CD4-positive, alpha-beta T cell (primary cell): ENCODE data around the gene TMEM203. TPM values are rescaled to one million over a fixed set of nuclear protein-coding genes. Genes with fewer than 3 reads are reported as not detected.
A peak's percentile ranks its signal among the peaks of the same experiment; 100 is the strongest.

Experiments
- ATAC-seq: fragments of 200-7000 bp; cut with Tn5 transposase; one replicate; pipeline ENCODE4 v1.10.0; 2022; ENCODE audit warnings: mild to moderate bottlenecking; ENCODE audit not compliant: poor library complexity
- CTCF ChIA-PET: fragments of 350-600 bp; sonication (Branson Sonifier 250); formaldehyde crosslinking; loops from one replicate; lab custom pipeline; 2021; ENCODE audit warnings: antibody characterized with exemption, inconsistent platforms; lab: Charles Lee
- POLR2A ChIA-PET: fragments of 350-600 bp; sonication (Branson Sonifier 250); formaldehyde crosslinking; loops from one replicate; lab custom pipeline; 2021; ENCODE audit warnings: antibody characterized with exemption, inconsistent platforms; lab: Charles Lee
- DNase-seq, 14 experiments: peaks; one replicate each; pipeline ENCODE4 v3.0.0-alpha.2; 2013 to 2020; ENCODE audit warnings: mixed read lengths in 2 of 14
- H3K27ac ChIP-seq, 2 donors: one replicate each; pipeline versions ENCODE4 v1.5.1 to v1.7.0; 2013; ENCODE audit warnings: low read length in 2 of 2, low read depth in 1 of 2, mild to moderate bottlenecking in 1 of 2
- H3K27me3 ChIP-seq, 2 experiments: 1 replicate in 1 of 2; 2 replicates in 1 of 2; pipeline versions ENCODE4 v1.6.1 to v1.7.0; 2013; ENCODE audit warnings: low read length in 2 of 2, control low read depth in 1 of 2, mild to moderate bottlenecking in 1 of 2, moderate library complexity in 1 of 2; ENCODE audit not compliant: insufficient read depth in 2 of 2, control insufficient read depth in 1 of 2
- H3K36me3 ChIP-seq: one replicate; pipeline ENCODE4 v1.6.1; 2013; ENCODE audit warnings: low read length, control low read depth; ENCODE audit not compliant: insufficient read depth
- H3K4me1 ChIP-seq: one replicate; pipeline ENCODE4 v1.6.1; 2013; ENCODE audit warnings: low read length, control low read depth; ENCODE audit not compliant: insufficient read depth
- H3K4me3 ChIP-seq: one replicate; pipeline ENCODE4 v1.5.1; 2013; ENCODE audit warnings: mild to moderate bottlenecking, low read length, moderate library complexity
- H3K9me3 ChIP-seq, 2 experiments: 1 replicate in 1 of 2; 2 replicates in 1 of 2; pipeline versions ENCODE4 v1.6.1 to v1.7.0; 2013; ENCODE audit warnings: low read length in 2 of 2, mild to moderate bottlenecking in 2 of 2, control low read depth in 1 of 2, moderate library complexity in 1 of 2; ENCODE audit not compliant: control insufficient read depth in 1 of 2, insufficient read depth in 1 of 2
- H3K27ac Mint-ChIP-seq: one replicate; pipeline ENCODE4 v1.8.0; 2020; ENCODE audit warnings: mixed read lengths
- H3K27me3 Mint-ChIP-seq: one replicate; pipeline ENCODE4 v1.8.0; 2021; ENCODE audit warnings: mixed read lengths
- H3K36me3 Mint-ChIP-seq: one replicate; pipeline ENCODE4 v1.8.0; 2021; ENCODE audit warnings: low read depth, mixed read lengths
- H3K4me1 Mint-ChIP-seq: one replicate; pipeline ENCODE4 v1.8.0; 2021; ENCODE audit warnings: low read depth, mixed read lengths
- H3K4me3 Mint-ChIP-seq: one replicate; pipeline ENCODE4 v1.8.0; 2020; ENCODE audit warnings: mild to moderate bottlenecking, mixed read lengths
- H3K9me3 Mint-ChIP-seq: one replicate; pipeline ENCODE4 v1.8.0; 2020; ENCODE audit warnings: mixed read lengths
- intact Hi-C, 2 experiments: fragments of 100-400 bp; cut with DNase I in 1 of 2; cut with micrococcal nuclease in 1 of 2; formaldehyde crosslinking; loops; one replicate each; pipeline versions ENCODE4 v1.15.1 to v1.9.0; 2023 to 2025; cut with DNase I, micrococcal nuclease
- total RNA-seq, 174 experiments: library from RNA in 2 of 174; stranded (reverse) in 2 of 174; gene quantifications; one replicate each; pipeline ENCODE4 v1.2.3 and lab custom pipeline; 2021 to 2026
- TF ChIP-seq, protein P1 (sequence below): fragments of 200-600 bp; IDR thresholded peaks from one replicate; pipeline ENCODE4 v1.8.0; 2022; ENCODE audit warnings: antibody characterized with exemption, mild to moderate bottlenecking

Gene TMEM203
- total RNA-seq, 2 experiments from 2014 or later: 18.2 to 18.7 TPM

DNA sequence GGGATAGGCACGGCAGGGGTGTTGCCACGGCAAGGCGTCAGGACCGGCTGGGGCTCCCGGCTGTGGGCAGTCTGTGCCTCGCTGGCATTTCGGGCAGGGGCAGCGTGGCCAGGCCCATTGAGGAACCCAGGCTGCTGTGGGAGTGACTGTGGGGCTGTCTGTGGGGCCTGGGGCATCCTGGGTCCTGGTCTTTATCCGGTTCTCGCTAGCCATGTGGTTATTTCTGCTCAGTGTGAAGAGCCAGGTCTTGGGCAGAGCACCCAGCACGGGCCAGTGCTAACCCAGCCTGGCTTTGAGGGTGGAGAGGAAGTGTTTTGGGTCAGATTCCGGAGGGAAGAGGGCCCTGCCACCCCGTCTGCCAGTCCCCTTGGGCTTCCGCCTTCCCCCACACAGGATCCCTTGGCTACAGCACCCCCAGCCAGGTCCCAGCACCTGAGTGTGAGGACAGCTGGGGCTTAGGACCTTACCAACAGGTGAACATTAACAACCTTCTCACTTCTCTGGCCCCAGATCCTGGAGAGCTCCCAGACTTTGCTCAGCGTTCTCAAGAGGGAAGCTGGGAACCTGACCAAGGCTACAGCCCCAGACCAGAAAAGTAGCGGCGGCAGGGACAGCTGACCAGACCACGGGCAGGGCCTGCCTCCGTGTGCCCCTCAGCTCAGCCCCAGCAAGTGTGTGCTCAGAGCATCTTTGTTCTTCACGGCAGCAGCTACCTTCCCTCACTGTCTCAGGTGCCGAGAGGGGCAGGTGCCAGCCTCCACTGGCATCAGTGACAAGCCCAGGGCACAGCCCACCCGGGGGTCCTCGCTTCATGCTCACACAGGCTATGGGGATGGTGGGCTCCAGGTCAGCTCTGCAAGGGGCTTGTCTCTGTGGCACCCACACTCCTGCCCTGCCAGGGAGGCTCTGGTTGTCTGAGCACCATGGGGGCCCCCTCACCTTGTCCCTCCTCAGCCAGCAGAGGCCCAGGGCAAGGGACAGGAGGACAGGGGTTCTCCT, 15.9 kb downstream of the TMEM203 start:
- Mint-ChIP-seq H3K9me3 (no peaks in the 10 kb centered on the region), H3K4me3 (peak overlapping the region; percentile 94), H3K27ac (peak overlapping the region; percentile 79), H3K36me3 (peaks cover 39% of the 10 kb centered on the region), H3K27me3 (no peaks in the 10 kb centered on the region), H3K4me1 (peaks cover 25% of the 10 kb centered on the region)
- intact Hi-C loops: loop anchor here (1.0 to 5.0 kb wide), 4 partner anchors 9 to 61 kb away; partner anchors contain the start of gene RNF208 (in 1 of the 2)
- no peaks in the 10 kb centered on the region for H3K27me3 ChIP-seq
- DNase-seq (no peak), ATAC-seq (no peak)
- peak overlapping the region; percentile 100 for H3K4me3 ChIP-seq
- TF ChIP-seq, protein P1, sequence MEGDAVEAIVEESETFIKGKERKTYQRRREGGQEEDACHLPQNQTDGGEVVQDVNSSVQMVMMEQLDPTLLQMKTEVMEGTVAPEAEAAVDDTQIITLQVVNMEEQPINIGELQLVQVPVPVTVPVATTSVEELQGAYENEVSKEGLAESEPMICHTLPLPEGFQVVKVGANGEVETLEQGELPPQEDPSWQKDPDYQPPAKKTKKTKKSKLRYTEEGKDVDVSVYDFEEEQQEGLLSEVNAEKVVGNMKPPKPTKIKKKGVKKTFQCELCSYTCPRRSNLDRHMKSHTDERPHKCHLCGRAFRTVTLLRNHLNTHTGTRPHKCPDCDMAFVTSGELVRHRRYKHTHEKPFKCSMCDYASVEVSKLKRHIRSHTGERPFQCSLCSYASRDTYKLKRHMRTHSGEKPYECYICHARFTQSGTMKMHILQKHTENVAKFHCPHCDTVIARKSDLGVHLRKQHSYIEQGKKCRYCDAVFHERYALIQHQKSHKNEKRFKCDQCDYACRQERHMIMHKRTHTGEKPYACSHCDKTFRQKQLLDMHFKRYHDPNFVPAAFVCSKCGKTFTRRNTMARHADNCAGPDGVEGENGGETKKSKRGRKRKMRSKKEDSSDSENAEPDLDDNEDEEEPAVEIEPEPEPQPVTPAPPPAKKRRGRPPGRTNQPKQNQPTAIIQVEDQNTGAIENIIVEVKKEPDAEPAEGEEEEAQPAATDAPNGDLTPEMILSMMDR: no peak
- ChIA-PET CTCF (interaction anchor here (0.7 to 2.8 kb wide), 11 partner anchors 11 to 165 kb away, joined by 3 to 14 read pairs (median 4); partner anchors contain the start of genes RNF224, TPRN and TUBB4B), POLR2A (interaction anchor here (0.9 to 3.5 kb wide), 12 partner anchors 7 to 462 kb away, joined by 3 to 39 read pairs (median 8); partner anchors contain the start of genes MAN1B1, NELFB, RNF208 and TPRN)
- H3K36me3 ChIP-seq: peaks cover 34% of the 10 kb centered on the region
- no peaks in the 10 kb centered on the region for H3K9me3 ChIP-seq
- peaks cover 50% of the 10 kb centered on the region for H3K4me1 ChIP-seq
- H3K27ac ChIP-seq: peak overlapping the region; percentile 85 to 86

DNA sequence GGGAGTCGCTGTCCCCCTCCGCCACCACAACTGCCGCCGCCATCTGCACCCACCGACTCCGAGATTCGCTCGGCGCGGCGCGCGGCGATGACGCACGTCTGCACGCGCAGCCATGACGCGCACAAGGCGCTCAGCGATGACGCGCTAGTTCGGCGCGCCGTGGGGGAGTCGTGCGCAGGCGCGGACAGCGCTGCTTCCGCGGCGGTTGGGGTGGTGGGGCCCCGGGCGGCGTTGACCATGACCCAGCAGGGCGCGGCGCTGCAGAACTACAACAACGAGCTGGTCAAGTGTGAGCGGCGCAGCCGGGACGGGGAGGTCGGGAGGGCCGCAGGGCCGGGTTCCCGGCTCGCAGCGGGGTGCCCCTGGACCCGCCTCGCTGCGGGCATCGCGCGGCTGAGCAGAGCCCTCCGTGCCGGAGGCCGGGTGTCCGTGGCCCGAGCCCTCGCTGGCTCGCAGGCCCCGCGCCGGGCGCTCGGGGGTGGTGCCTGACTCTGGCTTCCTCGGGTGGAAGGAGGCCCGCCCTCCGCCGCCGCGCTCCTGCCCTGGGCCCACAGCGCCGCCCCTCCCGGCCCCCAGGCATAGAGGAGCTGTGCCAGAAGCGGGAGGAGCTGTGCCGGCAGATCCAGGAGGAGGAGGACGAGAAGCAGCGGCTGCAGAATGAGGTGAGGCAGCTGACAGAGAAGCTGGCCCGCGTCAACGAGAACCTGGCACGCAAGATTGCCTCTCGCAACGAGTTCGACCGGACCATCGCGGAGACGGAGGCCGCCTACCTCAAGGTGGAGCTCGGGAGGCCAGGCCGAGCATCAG, 16.8 kb downstream of the TMEM203 start, which contains the start of the genes ANAPC2 and SSNA1:
TSS of gene ANAPC2 (minus strand) at position 71 of the 807 bp plus-strand sequence. CDS start at position 43, 28 bp downstream.
TSS of gene SSNA1 (plus strand) at position 187 of the 807 bp plus-strand sequence. CDS start at position 238, 51 bp downstream.
- intact Hi-C loops: loop anchor here (1.0 to 5.0 kb wide), 6 partner anchors 10 to 60 kb away; partner anchors contain the start of genes NDOR1 (in 1 of the 2), RNF208 (in 1 of the 2) and TMEM203 (in 1 of the 2)
- peaks cover 29% of the 10 kb centered on the region for H3K4me1 Mint-ChIP-seq
- peaks cover 50% of the 10 kb centered on the region for H3K4me1 ChIP-seq
- no peaks in the 10 kb centered on the region for H3K27me3 ChIP-seq
- CTCF ChIA-PET: interaction anchor here (0.6 to 2.8 kb wide), 14 partner anchors 12 to 257 kb away, joined by 3 to 14 read pairs (median 4); partner anchors contain the start of genes RNF224, TPRN and TUBB4B
- H3K27me3 Mint-ChIP-seq: no peaks in the 10 kb centered on the region
- no peaks in the 10 kb centered on the region for H3K9me3 Mint-ChIP-seq
- H3K4me3 ChIP-seq: peak within 1 kb of the TSS; percentile 100
- POLR2A ChIA-PET: interaction anchor here (0.7 to 3.5 kb wide), 16 partner anchors 8 to 461 kb away, joined by 3 to 39 read pairs (median 6); partner anchors contain the start of genes MAN1B1, NELFB, RNF208 and TPRN
- peak within 1 kb of the TSS; percentile 79 for H3K27ac Mint-ChIP-seq
- TF ChIP-seq, protein P1: peak; percentile 48
- peaks cover 42% of the 10 kb centered on the region for H3K36me3 ChIP-seq
- ATAC-seq (peak; percentile 79), DNase-seq (peak; percentile 83 to 98 (median 90))
- H3K36me3 Mint-ChIP-seq: peaks cover 48% of the 10 kb centered on the region
- H3K27ac ChIP-seq: peak within 1 kb of the TSS; percentile 86 to 92
- peak within 1 kb of the TSS; percentile 94 for H3K4me3 Mint-ChIP-seq
- no peaks in the 10 kb centered on the region for H3K9me3 ChIP-seq
